ENCODE results near the gene ROBO1.

GRCh38 chr3:78970656-78971055 is 797.1 kb downstream of the ROBO1 start:
- no peak for TF ChIP-seq CTCF (IDR thresholded peaks at IDR 0.05; ENCODE audit: insufficient read depth, low read length, poor library complexity, severe bottlenecking)
- no peak for TF ChIP-seq EZH2phosphoT487 (conservative IDR thresholded peaks at IDR 0.05; ENCODE audit: low read length)
